Breast epithelium (tissue), 4 donors: ENCODE results near the gene RAB11FIP5. TPM values are rescaled to one million over a fixed set of nuclear protein-coding genes. Genes with fewer than 3 reads are reported as not detected.

ENCODE experiments used
- DNase-seq, 2 donors: peaks; one replicate each; pipeline ENCODE4 v3.0.0-alpha.2; 2019; ENCODE audit warnings: low spot score in 2 of 2
- H3K27ac ChIP-seq, 2 donors: fragments of 200-600 bp; sonication (generic) in 1 of 2; one replicate each; pipeline ENCODE4 v1.5.1; 2016 to 2019; ENCODE audit warnings: mild to moderate bottlenecking in 1 of 2
- H3K27me3 ChIP-seq, 2 donors: fragments of 200-600 bp; sonication (generic) in 1 of 2; one replicate each; pipeline versions ENCODE4 v1.5.1 to v1.6.0; 2017 to 2019; ENCODE audit warnings: control low read depth in 1 of 2, mild to moderate bottlenecking in 1 of 2
- H3K36me3 ChIP-seq: fragments of 200-600 bp; one replicate; pipeline ENCODE4 v1.5.1; 2019
- H3K4me1 ChIP-seq, 2 donors: fragments of 200-600 bp; sonication (generic); one replicate each; pipeline ENCODE4 v1.5.1; 2016 to 2019; ENCODE audit warnings: control low read depth in 1 of 2
- H3K4me3 ChIP-seq, 3 donors: fragments of 200-600 bp; sonication (generic); 1 replicate in 2 of 3; 2 replicates in 1 of 3; pipeline ENCODE4 v1.5.1; 2016 to 2019; ENCODE audit warnings: mild to moderate bottlenecking in 3 of 3, moderate library complexity in 2 of 3
- H3K9me3 ChIP-seq, 2 donors: fragments of 200-600 bp; sonication (generic) in 1 of 2; one replicate each; pipeline ENCODE4 v1.5.1; 2016 to 2019; ENCODE audit warnings: control low read depth in 1 of 2
- CTCF ChIP-seq, 3 donors: fragments of 450-650 bp; IDR thresholded peaks; one replicate each; pipeline ENCODE4 v1.5.1; 2016 to 2017; ENCODE audit warnings: antibody characterized with exemption in 3 of 3, mild to moderate bottlenecking in 3 of 3, moderate library complexity in 3 of 3
- POLR2A ChIP-seq: fragments of 450-650 bp; IDR thresholded peaks from one replicate; pipeline ENCODE4 v1.6.1; 2016; ENCODE audit warnings: antibody characterized with exemption, mild to moderate bottlenecking, moderate library complexity
- POLR2AphosphoS5 ChIP-seq, 3 donors: sonication (generic); formaldehyde crosslinking; IDR thresholded peaks; one replicate each; pipeline ENCODE4 v1.6.1; 2017; ENCODE audit warnings: antibody characterized with exemption in 3 of 3
- intact Hi-C: fragments of 100-400 bp; cut with DNase I; formaldehyde crosslinking; loops from one replicate; pipeline ENCODE4 v1.15.1; 2023; ENCODE audit warnings: low total_unique reads
- total RNA-seq, 3 donors: library from RNA; depleted of rRNA; stranded (reverse); fragments of >200 nt; gene quantifications; one replicate each; pipeline ENCODE4 v1.1.0, GENCODE V29; 2016

The RAB11FIP5 gene
- total RNA-seq, 3 donors from 2014 or later: 20.6 to 27.4 (median 26.5) TPM

- H3K4me1 ChIP-seq: peaks cover 6 to 12% of the 10 kb centered on the region in 2 donors
- peak in 1 of 3 donors; percentile 6 for TF ChIP-seq POLR2AphosphoS5 (IDR thresholded peaks at IDR 0.05)
- TF ChIP-seq POLR2A: no peak
Measured at GRCh38 chr2:73112026-73112912, 479 bp downstream of the RAB11FIP5 start.

GRCh38 chr2:73111073-73112025, 1.4 kb downstream of the RAB11FIP5 start:
- peaks cover 9 to 12% of the 10 kb centered on the region in 2 donors for H3K4me1 ChIP-seq
- TF ChIP-seq POLR2AphosphoS5 (IDR thresholded peaks at IDR 0.05) (no peak), POLR2A (no peak)
- H3K4me3 ChIP-seq: peak overlapping the region; percentile 89 to 100 (median 93)
- intact Hi-C loops: no loop called here
- H3K36me3 ChIP-seq: no peaks in the 10 kb centered on the region
- H3K9me3 ChIP-seq: no peaks in the 10 kb centered on the region
- DNase-seq: peak in 1 of 2 donors; percentile 44
- H3K27me3 ChIP-seq: no peaks in the 10 kb centered on the region
- H3K27ac ChIP-seq: peak overlapping the region; percentile 93 to 95

More at GRCh38 chr2:73112026-73112912, 479 bp downstream of the RAB11FIP5 start:
- H3K9me3 ChIP-seq: no peaks in the 10 kb centered on the region
- H3K4me3 ChIP-seq: peak overlapping the region; percentile 89 to 100 (median 93)
- DNase-seq: no peak
- no peaks in the 10 kb centered on the region for H3K27me3 ChIP-seq
- no peaks in the 10 kb centered on the region for H3K36me3 ChIP-seq
- H3K27ac ChIP-seq: peak overlapping the region; percentile 93 to 95
- intact Hi-C loops: no loop called here

- Histone ChIP-seq H3K27me3 (no peaks in the 10 kb centered on the region), H3K36me3 (no peaks in the 10 kb centered on the region), H3K27ac (peak overlapping the region; percentile 93 to 95), H3K4me1 (peaks cover 9 to 12% of the 10 kb centered on the region in 2 donors), H3K4me3 (peak overlapping the region; percentile 89 to 100 (median 93)), H3K9me3 (no peaks in the 10 kb centered on the region)
- peak in 1 of 2 donors; percentile 22 for DNase-seq
- no peak for TF ChIP-seq POLR2AphosphoS5 (IDR thresholded peaks at IDR 0.05)
- intact Hi-C loops: no loop called here
Measured at GRCh38 chr2:73110168-73111072, 2.3 kb downstream of the RAB11FIP5 start.

- H3K9me3 ChIP-seq: no peaks in the 10 kb centered on the region
- H3K27ac ChIP-seq: peak overlapping the region; percentile 13 to 30
- TF ChIP-seq CTCF (IDR thresholded peaks at IDR 0.05): no peak
- TF ChIP-seq POLR2AphosphoS5 (IDR thresholded peaks at IDR 0.05): no peak
- no peak for TF ChIP-seq POLR2A
- DNase-seq: peak in 1 of 2 donors; percentile 9
- peaks cover 9 to 12% of the 10 kb centered on the region in 2 donors for H3K4me1 ChIP-seq
- H3K36me3 ChIP-seq: no peaks in the 10 kb centered on the region
- peak overlapping the region in 1 of 3 donors; percentile 100 for H3K4me3 ChIP-seq
- no peaks in the 10 kb centered on the region for H3K27me3 ChIP-seq
- intact Hi-C loops: no loop called here
Measured at GRCh38 chr2:73109431-73110167, 3.1 kb downstream of the RAB11FIP5 start.

GRCh38 chr2:73107211-73107926, 5.4 kb downstream of the RAB11FIP5 start:
- TF ChIP-seq POLR2AphosphoS5 (IDR thresholded peaks at IDR 0.05) (no peak), POLR2A (no peak), CTCF (IDR thresholded peaks at IDR 0.05) (no peak)
- intact Hi-C loops: no loop called here

More at GRCh38 chr2:73107211-73107926, 5.4 kb downstream of the RAB11FIP5 start:
- Histone ChIP-seq H3K9me3 (no peaks in the 10 kb centered on the region), H3K4me1 (peaks cover 9 to 12% of the 10 kb centered on the region in 2 donors), H3K27me3 (no peaks in the 10 kb centered on the region), H3K4me3 (no peak overlapping the region), H3K27ac (no peak overlapping the region), H3K36me3 (no peaks in the 10 kb centered on the region)
- peak in 1 of 2 donors; percentile 50 for DNase-seq
